ENCODE measurements around the gene WDR81. TPM values are rescaled to one million over a fixed set of nuclear protein-coding genes. Genes with fewer than 3 reads are reported as not detected.

WDR81 gene
- total and polyA plus RNA-seq, 2 experiments from 2014 or later = 3.5 to 14.5 TPM

GRCh38 chr17:1785930-1786329, 61.4 kb downstream of the WDR81 start (continued):
- TF ChIP-seq REST (IDR thresholded peaks at IDR 0.05; ENCODE audit: unreplicated experiment) (no peak), EZH2 (IDR thresholded peaks at IDR 0.05; ENCODE audit: low read depth, unreplicated experiment) (no peak), ZNF462 (CRISPR knock-in tag; IDR thresholded peaks at IDR 0.05) (no peak)

GRCh38 chr17:1786708-1787107, 62.2 kb downstream of the WDR81 start:
- Histone ChIP-seq H2AFZ (no peak overlapping the region), H3K27me3 (ENCODE audit: insufficient read depth) (no peaks in the 10 kb centered on the region), H3K4me3 (no peak overlapping the region), H3K27ac (ENCODE audit: low read depth) (no peak overlapping the region), H3K36me3 (ENCODE audit: insufficient read depth) (peaks cover 7% of the 10 kb centered on the region), H3K79me2 (replicated peaks; ENCODE audit: insufficient read depth) (0 out of 2 replicates have a peak, but pooled peaks cover 2% of the 10 kb centered on the region), H3K4me1 (ENCODE audit: insufficient read depth) (no peaks in the 10 kb centered on the region), H4K20me1 (replicated peaks; ENCODE audit: insufficient read depth) (peaks cover 6% of the 10 kb centered on the region), H3K9me2 (ENCODE audit: insufficient read depth) (no peaks in the 10 kb centered on the region), H3F3A (replicated peaks; ENCODE audit: low read depth) (0 out of 2 replicates have a peak, but pooled peaks cover 3% of the 10 kb centered on the region), H3K4me2 (no peak overlapping the region)
- DNase-seq (ENCODE audit: low spot score) (no peak), ATAC-seq (no peak)
- Mint-ChIP-seq H3K36me3 (ENCODE audit: low read depth) (peaks cover 52% of the 10 kb centered on the region), H3K9me3 (no peaks in the 10 kb centered on the region; the same call in 2 of the 3 replicates), H3K4me1 (no peaks in the 10 kb centered on the region), H3K27me3 (ENCODE audit: insufficient read depth, low read depth, poor library complexity) (peaks cover 12% of the 10 kb centered on the region), H3K27ac (no peak overlapping the region), H3K4me3 (no peak overlapping the region)
- TF ChIP-seq ZNF114 (CRISPR knock-in tag; IDR thresholded peaks at IDR 0.05) (no peak), REST (IDR thresholded peaks at IDR 0.05; ENCODE audit: unreplicated experiment) (no peak)
